H1 (cell line): ENCODE measurements around the gene TSPAN5. TPM values are rescaled to one million over a fixed set of nuclear protein-coding genes. Genes with fewer than 3 reads are reported as not detected.
A peak's percentile ranks its signal among the peaks of the same experiment; 100 is the strongest.

Source experiments
- CTCF ChIA-PET: fragments of 300-600 bp; sonication (Branson Sonifier 250); formaldehyde crosslinking; loops from one replicate; lab custom pipeline; 2021; ENCODE audit not compliant: partially characterized antibody; lab: Charles Lee
- POLR2A ChIA-PET: fragments of 300-600 bp; sonication (Branson Sonifier 250); formaldehyde crosslinking; loops from one replicate; lab custom pipeline; 2021; ENCODE audit warnings: inconsistent platforms; ENCODE audit not compliant: partially characterized antibody; lab: Charles Lee
- DNase-seq, 2 experiments: peaks; one replicate each; pipeline versions ENCODE4 v3.0.0 to v3.0.0-alpha.2; 2010 to 2022; ENCODE audit warnings: low spot score in 2 of 2, low read depth in 1 of 2, mixed read lengths in 1 of 2
- FAIRE-seq: peaks from 2 replicates; lab custom pipeline; 2011; peaks lifted over from hg19 to GRCh38; lab: Jason Lieb, UNC
- H2AFZ ChIP-seq: 2 replicates; pipeline ENCODE4 v1.8.1; 2012; ENCODE audit warnings: low read length, inconsistent platforms
- H2AK5ac ChIP-seq: 2 replicates; pipeline ENCODE4 v1.6.1; 2013; ENCODE audit warnings: low read depth, low read length
- H2BK120ac ChIP-seq: replicated peaks from 2 replicates; pipeline ENCODE3; 2013; ENCODE audit warnings: low read depth, low read length, inconsistent platforms
- H2BK12ac ChIP-seq: 2 replicates; pipeline ENCODE4 v1.6.1; 2013; ENCODE audit warnings: low read depth, low read length
- H2BK15ac ChIP-seq: 2 replicates; pipeline ENCODE4 v1.6.1; 2013; ENCODE audit warnings: low read length
- H2BK20ac ChIP-seq: 2 replicates; pipeline ENCODE4 v1.6.1; 2013; ENCODE audit warnings: low read length
- H2BK5ac ChIP-seq: 2 replicates; pipeline ENCODE4 v1.6.1; 2013; ENCODE audit warnings: low read depth, low read length
- H3K14ac ChIP-seq: 2 replicates; pipeline ENCODE4 v1.6.1; 2013; ENCODE audit warnings: inconsistent platforms; ENCODE audit not compliant: insufficient read length
- H3K18ac ChIP-seq: 2 replicates; pipeline ENCODE4 v1.6.1; 2013; ENCODE audit warnings: low read length; ENCODE audit errors: extremely low read depth
- H3K23ac ChIP-seq: 2 replicates; pipeline ENCODE4 v1.6.1; 2013; ENCODE audit warnings: inconsistent platforms; ENCODE audit not compliant: insufficient read length
- H3K23me2 ChIP-seq: 2 replicates; pipeline ENCODE4 v1.6.1; 2013; ENCODE audit warnings: low read depth, low read length
- H3K27ac ChIP-seq: 2 replicates; pipeline ENCODE4 v1.6.1; 2011; ENCODE audit warnings: low read depth, low read length, inconsistent platforms
- H3K27me3 ChIP-seq, 4 experiments: replicated peaks in 1 of 4; 1 replicate in 1 of 4; 2 replicates in 3 of 4; pipeline versions ENCODE4 v1.6.1 to v1.8.1; 2011 to 2013; ENCODE audit warnings: low read length in 3 of 4, mild to moderate bottlenecking in 3 of 4, inconsistent platforms in 2 of 4, mixed read lengths in 2 of 4, moderate library complexity in 1 of 4; ENCODE audit not compliant: control insufficient read depth in 3 of 4, insufficient read depth in 3 of 4; ENCODE audit errors: extremely low read depth in 1 of 4
- H3K36me3 ChIP-seq, 4 experiments: 2 replicates each; pipeline versions ENCODE4 v1.6.1 to v1.8.1; 2011 to 2013; ENCODE audit warnings: mild to moderate bottlenecking in 4 of 4, low read length in 3 of 4, moderate library complexity in 2 of 4, control low read depth in 1 of 4, inconsistent platforms in 1 of 4; ENCODE audit not compliant: insufficient read depth in 4 of 4, control insufficient read depth in 2 of 4
- H3K4ac ChIP-seq: replicated peaks from 2 replicates; pipeline ENCODE3; 2013; ENCODE audit warnings: low read length, low read depth, mixed read lengths, inconsistent platforms; ENCODE audit not compliant: insufficient read length
- H3K4me1 ChIP-seq, 4 experiments: replicated peaks in 1 of 4; 1 replicate in 1 of 4; 2 replicates in 3 of 4; pipeline versions ENCODE4 v1.6.1 to v1.8.1; 2011 to 2013; ENCODE audit warnings: low read length in 3 of 4, inconsistent platforms in 2 of 4, mixed read lengths in 1 of 4; ENCODE audit not compliant: insufficient read depth in 4 of 4, control insufficient read depth in 3 of 4
- H3K4me2 ChIP-seq, 2 experiments: 2 replicates each; pipeline versions ENCODE4 v1.6.1 to v1.8.1; 2011 to 2013; ENCODE audit warnings: low read depth in 2 of 2, low read length in 2 of 2, control low read depth in 1 of 2, inconsistent platforms in 1 of 2, mild to moderate bottlenecking in 1 of 2; ENCODE audit not compliant: insufficient read depth in 1 of 2
- H3K4me3 ChIP-seq, 4 experiments: fragments of 200-600, 300-600 bp in 1 of 4; sonication (generic), shearing (Covaris generic), sonication (Bioruptor Twin) in 1 of 4; 2 replicates each; pipeline versions ENCODE4 v1.5.1 to v1.8.1; 2011 to 2016; ENCODE audit warnings: low read length in 4 of 4, low read depth in 3 of 4, control low read depth in 2 of 4, inconsistent platforms in 2 of 4, mild to moderate bottlenecking in 2 of 4, mixed read lengths in 1 of 4, moderate library complexity in 1 of 4; ENCODE audit not compliant: insufficient read depth in 2 of 4; ENCODE audit errors: extremely low read depth in 1 of 4
- H3K56ac ChIP-seq: replicated peaks from 2 replicates; pipeline ENCODE3; 2013; ENCODE audit warnings: low read depth, mild to moderate bottlenecking, mixed read lengths, low read length, inconsistent platforms; ENCODE audit not compliant: insufficient read length
- H3K79me1 ChIP-seq: 2 replicates; pipeline ENCODE4 v1.6.1; 2013; ENCODE audit warnings: low read depth, low read length, control low read depth
- H3K79me2 ChIP-seq, 2 experiments: 2 replicates each; pipeline versions ENCODE4 v1.6.1 to v1.8.1; 2012 to 2013; ENCODE audit warnings: low read length in 2 of 2, mild to moderate bottlenecking in 2 of 2, inconsistent platforms in 1 of 2; ENCODE audit not compliant: insufficient read depth in 2 of 2, control insufficient read depth in 1 of 2
- H3K9ac ChIP-seq, 4 experiments: replicated peaks in 1 of 4; 1 replicate in 1 of 4; 2 replicates in 3 of 4; pipeline versions ENCODE4 v1.6.1 to v1.8.1; 2011 to 2013; ENCODE audit warnings: low read depth in 3 of 4, low read length in 3 of 4, control low read depth in 2 of 4, mild to moderate bottlenecking in 2 of 4, moderate library complexity in 2 of 4, inconsistent platforms in 1 of 4; ENCODE audit errors: extremely low read depth in 1 of 4
- H3K9me3 ChIP-seq, 2 experiments: 2 replicates each; pipeline versions ENCODE4 v1.6.1 to v1.8.1; 2012 to 2013; ENCODE audit warnings: mild to moderate bottlenecking in 2 of 2, moderate library complexity in 2 of 2, control low read depth in 1 of 2, inconsistent platforms in 1 of 2, low read depth in 1 of 2, low read length in 1 of 2, mixed read lengths in 1 of 2; ENCODE audit not compliant: insufficient read depth in 2 of 2
- H4K20me1 ChIP-seq, 2 experiments: replicated peaks in 1 of 2; 2 replicates each; pipeline versions ENCODE3 to v1.8.1; 2011 to 2013; ENCODE audit warnings: inconsistent platforms in 2 of 2, low read length in 2 of 2, mild to moderate bottlenecking in 1 of 2; ENCODE audit not compliant: insufficient read depth in 2 of 2, control insufficient read depth in 1 of 2
- H4K5ac ChIP-seq: 2 replicates; pipeline ENCODE4 v1.6.1; 2013; ENCODE audit warnings: low read length, low read depth, mixed read lengths, inconsistent platforms; ENCODE audit not compliant: insufficient read length
- H4K8ac ChIP-seq: 2 replicates; pipeline ENCODE4 v1.8.0; 2013; ENCODE audit warnings: mild to moderate bottlenecking, moderate library complexity, low read length, inconsistent platforms; ENCODE audit not compliant: insufficient read depth; ENCODE audit errors: extremely low read depth
- H4K91ac ChIP-seq: replicated peaks from 2 replicates; pipeline ENCODE3; 2013; ENCODE audit warnings: low read length, mixed read lengths, inconsistent platforms; ENCODE audit not compliant: insufficient read length
- BACH1 ChIP-seq: IDR thresholded peaks from 2 replicates; pipeline ENCODE4 v1.6.1; 2012; ENCODE audit warnings: low read length, improper control_type of control experiment
- FOSL1 ChIP-seq: IDR thresholded peaks from 2 replicates; pipeline ENCODE4 v1.6.1; 2011; ENCODE audit warnings: mild to moderate bottlenecking, low read depth, low read length, moderate library complexity; ENCODE audit not compliant: insufficient read depth
- MAFK ChIP-seq: IDR thresholded peaks from 2 replicates; pipeline ENCODE4 v1.6.1; 2012; ENCODE audit warnings: low read depth, mild to moderate bottlenecking, improper control_type of control experiment, low read length
- WGBS, 2 experiments: shearing (Covaris generic) in 1 of 2; methylation state at CpG; one replicate each; pipeline versions ENCODE4 v1.1.6 to v1.1.7; 2013 to 2015; ENCODE audit warnings: low lambda C conversion rate in 2 of 2, mixed read lengths in 2 of 2, inconsistent platforms in 1 of 2, low coverage in 1 of 2, missing lambda C conversion rate in 1 of 2; ENCODE audit not compliant: insufficient replicate concordance in 2 of 2, insufficient coverage in 1 of 2, insufficient read length in 1 of 2; ENCODE audit errors: extremely low coverage in 1 of 2, missing lambda C conversion rate in 1 of 2; 5-methylcytosine and 5-hydroxymethylcytosine counted together
- polyA plus RNA-seq, 7 experiments: library from polyadenylated mRNA; depleted of rRNA in 3 of 7; stranded (reverse) in 5 of 7; unstranded in 2 of 7; fragments of >200 nt in 5 of 7; fragments of 200-250 nt in 2 of 7; gene quantifications; 1 replicate in 5 of 7; 2 replicates in 1 of 7; 4 replicates in 1 of 7; pipeline versions ENCODE4 v1.2.1 to v1.2.3, GENCODE V29; 2011 to 2013; ENCODE audit warnings: missing spikeins in 2 of 7, mixed read lengths in 2 of 7
- total RNA-seq: library from RNA; stranded (reverse); fragmentation: NEBNext Ultra II Directional; extraction: Animal tissue kit (Norgen Biotek cat#: 25700); gene quantifications from 2 replicates; pipeline ENCODE4 v1.2.1, GENCODE V29; 2021

Gene TSPAN5
- total and polyA plus RNA-seq, 2 of the 8 experiments (the other 6 are each of a cell fraction or from before 2014, with no cell fraction given): 17.6 to 21.2 TPM

DNA sequence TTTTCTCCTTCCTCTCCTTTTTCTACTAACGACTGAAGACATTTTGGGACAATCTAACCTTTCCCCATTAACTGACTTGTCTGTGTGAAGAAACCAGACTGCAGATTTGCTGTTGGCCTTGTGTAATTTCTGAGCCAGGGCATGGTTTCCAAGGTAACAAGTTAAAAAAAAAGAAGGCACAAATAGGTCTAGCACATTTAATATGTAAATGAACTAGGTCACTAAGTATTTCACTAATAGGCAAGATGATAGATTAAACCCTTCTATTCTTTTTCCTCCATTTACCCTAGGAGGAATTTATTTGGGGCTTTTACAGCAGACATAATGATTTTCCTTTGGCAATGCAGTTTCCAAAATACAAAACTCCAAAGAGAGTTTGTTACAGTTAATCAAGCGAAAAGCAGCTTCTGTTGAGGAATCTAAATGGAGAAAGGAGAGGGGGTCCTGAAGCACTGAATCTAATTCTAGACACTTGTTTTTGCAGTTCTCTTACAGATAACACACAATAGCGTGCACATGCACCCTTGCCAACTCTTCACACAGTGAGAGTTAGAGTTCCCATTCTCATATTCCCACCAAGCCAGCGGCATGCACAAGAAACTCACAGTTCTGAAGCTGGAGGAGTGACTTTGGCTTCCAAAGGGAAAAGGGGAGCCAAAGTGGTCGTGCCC is 72.0 kb downstream of the TSPAN5 start:
- Histone ChIP-seq H2BK20ac (no peak overlapping the region), H3K23me2 (no peaks in the 10 kb centered on the region), H2AK5ac (no peak overlapping the region), H3K56ac (no peak overlapping the region), H3K4ac (no peak overlapping the region), H3K36me3 (no peaks in the 10 kb centered on the region), H3K14ac (no peak overlapping the region), H4K5ac (no peak overlapping the region), H4K20me1 (peaks cover 0 to 2% of the 10 kb centered on the region in 2 experiments), H3K18ac (0 out of 2 replicates have a peak overlapping the region, but pooled peaks have one; percentile 40), H3K23ac (no peak overlapping the region), H2AFZ (no peak overlapping the region), H4K8ac (no peak overlapping the region), H2BK120ac (no peak overlapping the region), H3K79me2 (no peaks in the 10 kb centered on the region), H2BK15ac (no peak overlapping the region; the same call in 1 of the 2 replicates), H3K79me1 (no peaks in the 10 kb centered on the region; the same call in none of the 2 replicates), H2BK5ac (no peak overlapping the region; the same call in 1 of the 2 replicates), H4K91ac (no peak overlapping the region), H3K9me3 (no peaks in the 10 kb centered on the region), H3K4me1 (peaks cover 0 to 5% (median 4%) of the 10 kb centered on the region in 4 experiments; a peak in 4 of 7 replicates), H3K27me3 (no peaks in the 10 kb centered on the region), H2BK12ac (no peak overlapping the region), H3K4me3 (no peak overlapping the region), H3K27ac (no peak overlapping the region), H3K4me2 (no peak overlapping the region), H3K9ac (no peak overlapping the region)
- ChIA-PET POLR2A (interaction anchor here (2.3 kb wide), 1 partner anchor 119 kb away, joined by 6 read pairs; no protein-coding TSS in a partner anchor), CTCF (interaction anchor here (0.7 to 2.4 kb wide), 6 partner anchors 17 to 40 kb away, joined by 3 to 6 read pairs (median 3); no protein-coding TSS in a partner anchor)
- 89% methylated on average over 5 of the region's 5 CpGs; no CpG with 5 or more reads in 1 of the 2 experiments for WGBS, 2 experiments
- TF ChIP-seq BACH1 (no peak), FOSL1 (no peak), MAFK (no peak)
- FAIRE-seq: no peak
- DNase-seq: no peak
